ENCODE results near the gene NAT8L. TPM values are rescaled to one million over a fixed set of nuclear protein-coding genes. Genes with fewer than 3 reads are reported as not detected.

Gene NAT8L
- total RNA-seq, 1 donor from 2014 or later, result 0.64 TPM

- TF ChIP-seq CTCF (IDR thresholded peaks at IDR 0.05), result no peak
- H3K4me3 Mint-ChIP-seq (ENCODE audit: unreplicated experiment), result peak overlapping the region; percentile 71
- peaks cover 5% of the 10 kb centered on the region for H3K4me1 Mint-ChIP-seq (ENCODE audit: unreplicated experiment)
- no peaks in the 10 kb centered on the region for H3K9me3 Mint-ChIP-seq (ENCODE audit: unreplicated experiment)
- H3K27ac Mint-ChIP-seq (ENCODE audit: unreplicated experiment), result no peak overlapping the region
- peaks cover 14% of the 10 kb centered on the region for H3K27me3 Mint-ChIP-seq (ENCODE audit: unreplicated experiment)
- no peak for DNase-seq (ENCODE audit: extremely low spot score, unreplicated experiment)
- H3K36me3 Mint-ChIP-seq (ENCODE audit: unreplicated experiment), result no peaks in the 10 kb centered on the region
These were observed 15.6 kb upstream of the NAT8L start for GRCh38 chr4:2043396-2044118.

GRCh38 chr4:2044119-2044485 lies 15.0 kb upstream of the NAT8L start:
- H3K4me3 Mint-ChIP-seq (ENCODE audit: unreplicated experiment), result no peak overlapping the region
- no peak for DNase-seq (ENCODE audit: extremely low spot score, unreplicated experiment)
- TF ChIP-seq CTCF (IDR thresholded peaks at IDR 0.05), result no peak
- peaks cover 8% of the 10 kb centered on the region for H3K27me3 Mint-ChIP-seq (ENCODE audit: unreplicated experiment)
- H3K9me3 Mint-ChIP-seq (ENCODE audit: unreplicated experiment), result no peaks in the 10 kb centered on the region
- no peaks in the 10 kb centered on the region for H3K36me3 Mint-ChIP-seq (ENCODE audit: unreplicated experiment)
- H3K27ac Mint-ChIP-seq (ENCODE audit: unreplicated experiment), result no peak overlapping the region
- peaks cover 5% of the 10 kb centered on the region for H3K4me1 Mint-ChIP-seq (ENCODE audit: unreplicated experiment)

- Mint-ChIP-seq H3K36me3 (ENCODE audit: unreplicated experiment) (no peaks in the 10 kb centered on the region), H3K27ac (ENCODE audit: unreplicated experiment) (no peak overlapping the region), H3K4me3 (ENCODE audit: unreplicated experiment) (no peak overlapping the region), H3K4me1 (ENCODE audit: unreplicated experiment) (peaks cover 4% of the 10 kb centered on the region), H3K27me3 (ENCODE audit: unreplicated experiment) (peaks cover 9% of the 10 kb centered on the region), H3K9me3 (ENCODE audit: unreplicated experiment) (no peaks in the 10 kb centered on the region)
- no peak for TF ChIP-seq CTCF (IDR thresholded peaks at IDR 0.05)
- peak; percentile 78 for DNase-seq (ENCODE audit: extremely low spot score, unreplicated experiment)
These were observed 14.3 kb upstream of the NAT8L start for GRCh38 chr4:2044542-2045517.

- peak; percentile 78 for DNase-seq (ENCODE audit: extremely low spot score, unreplicated experiment)
- peaks cover 12% of the 10 kb centered on the region for H3K27me3 Mint-ChIP-seq (ENCODE audit: unreplicated experiment)
- H3K4me1 Mint-ChIP-seq (ENCODE audit: unreplicated experiment), result peaks cover 3% of the 10 kb centered on the region
- no peaks in the 10 kb centered on the region for H3K9me3 Mint-ChIP-seq (ENCODE audit: unreplicated experiment)
- no peak overlapping the region for H3K27ac Mint-ChIP-seq (ENCODE audit: unreplicated experiment)
- TF ChIP-seq CTCF (IDR thresholded peaks at IDR 0.05), result no peak
- no peak overlapping the region for H3K4me3 Mint-ChIP-seq (ENCODE audit: unreplicated experiment)
- H3K36me3 Mint-ChIP-seq (ENCODE audit: unreplicated experiment), result no peaks in the 10 kb centered on the region
These were observed 13.6 kb upstream of the NAT8L start for GRCh38 chr4:2045518-2045951.

All from osteocyte (in vitro differentiated cells).